WTC11 (cell line): ENCODE measurements around the gene CLN6. TPM values are rescaled to one million over a fixed set of nuclear protein-coding genes. Genes with fewer than 3 reads are reported as not detected.
A peak's percentile ranks its signal among the peaks of the same experiment; 100 is the strongest.

ENCODE experiments used
- ATAC-seq: fragments of 200-7000 bp; cut with Tn5 transposase; 2 replicates; pipeline ENCODE4 v1.10.0; 2021; ENCODE audit warnings: mild to moderate bottlenecking, moderate library complexity
- CTCF ChIA-PET: fragments of 300-600 bp; sonication (Branson Sonifier 250); formaldehyde crosslinking; loops from one replicate; lab custom pipeline; 2021; ENCODE audit warnings: antibody characterized with exemption; lab: Charles Lee
- POLR2A ChIA-PET: fragments of 350-600 bp; sonication (Branson Sonifier 250); formaldehyde crosslinking; loops from one replicate; lab custom pipeline; 2021; ENCODE audit warnings: antibody characterized with exemption; lab: Charles Lee
- DNase-seq: peaks from one replicate; pipeline ENCODE4 v3.0.0; 2021; ENCODE audit warnings: low spot score
- H3K27ac Mint-ChIP-seq: 2 replicates; pipeline ENCODE4 v1.8.0; 2021; ENCODE audit warnings: mixed read lengths
- H3K27me3 Mint-ChIP-seq: 2 replicates; pipeline ENCODE4 v1.8.0; 2021; ENCODE audit warnings: low read depth, mild to moderate bottlenecking, moderate library complexity, mixed read lengths
- H3K36me3 Mint-ChIP-seq: 2 replicates; pipeline ENCODE4 v1.8.0; 2021; ENCODE audit warnings: mixed read lengths
- H3K4me1 Mint-ChIP-seq: 2 replicates; pipeline ENCODE4 v1.8.0; 2022; ENCODE audit warnings: mixed read lengths
- H3K4me3 Mint-ChIP-seq: 2 replicates; pipeline ENCODE4 v1.8.0; 2021; ENCODE audit warnings: mild to moderate bottlenecking, moderate library complexity, mixed read lengths
- H3K9me3 Mint-ChIP-seq: 2 replicates; pipeline ENCODE4 v1.8.0; 2021; ENCODE audit warnings: mixed read lengths
- CREM ChIP-seq: sonication (generic); formaldehyde crosslinking; IDR thresholded peaks from 2 replicates; pipeline ENCODE4 v1.8.1; 2022; ENCODE audit warnings: mild to moderate bottlenecking, missing genetic modification reagents, moderate library complexity
- EMX1 ChIP-seq: fragments of 250-450 bp; sonication (Bioruptor Pico); IDR thresholded peaks from 2 replicates; pipeline ENCODE4 v1.8.0; 2021; ENCODE audit warnings: mild to moderate bottlenecking
- JAZF1 ChIP-seq: fragments of 250-450 bp; sonication (Bioruptor Pico); IDR thresholded peaks from 2 replicates; pipeline ENCODE4 v1.9.0; 2021; ENCODE audit warnings: moderate library complexity, mild to moderate bottlenecking, inconsistent platforms
- JUN ChIP-seq: sonication (generic); formaldehyde crosslinking; IDR thresholded peaks from 2 replicates; pipeline ENCODE4 v1.8.0; 2023; ENCODE audit warnings: mild to moderate bottlenecking, missing genetic modification reagents
- KAT7 ChIP-seq: sonication (generic); formaldehyde crosslinking; IDR thresholded peaks from 2 replicates; pipeline ENCODE4 v1.8.1; 2023; ENCODE audit warnings: missing genetic modification reagents, mild to moderate bottlenecking, borderline replicate concordance
- MXD4 ChIP-seq: fragments of 250-450 bp; sonication (Bioruptor Pico); IDR thresholded peaks from 2 replicates; pipeline ENCODE4 v1.8.0; 2021; ENCODE audit warnings: mild to moderate bottlenecking, moderate library complexity, borderline replicate concordance
- NR1H2 ChIP-seq: sonication (generic); formaldehyde crosslinking; IDR thresholded peaks from 2 replicates; pipeline ENCODE4 v1.9.0; 2021; ENCODE audit warnings: mild to moderate bottlenecking, moderate library complexity, missing genetic modification reagents
- RORB ChIP-seq: fragments of 250-450 bp; sonication (Bioruptor Pico); IDR thresholded peaks from 2 replicates; pipeline ENCODE4 v1.9.0; 2021; ENCODE audit warnings: mild to moderate bottlenecking
- TEAD4 ChIP-seq: sonication (generic); formaldehyde crosslinking; IDR thresholded peaks from 2 replicates; pipeline ENCODE4 v1.8.0; 2022; ENCODE audit warnings: mild to moderate bottlenecking, missing genetic modification reagents
- ZNF263 ChIP-seq: sonication (generic); formaldehyde crosslinking; IDR thresholded peaks from 2 replicates; pipeline ENCODE4 v1.8.1; 2022; ENCODE audit warnings: low read depth, mild to moderate bottlenecking, moderate library complexity, missing genetic modification reagents
- ZNF423 ChIP-seq: fragments of 250-450 bp; sonication (Bioruptor Pico); IDR thresholded peaks from 2 replicates; pipeline ENCODE4 v2.1.2; 2022; ENCODE audit warnings: mild to moderate bottlenecking, moderate library complexity
- total RNA-seq: library from RNA; stranded (reverse); gene quantifications from 3 replicates; pipeline ENCODE4 v1.2.3, GENCODE V29; 2021
- TF ChIP-seq, protein P1 (sequence below): sonication (generic); formaldehyde crosslinking; IDR thresholded peaks from 2 replicates; pipeline ENCODE4 v1.8.0; 2023; ENCODE audit warnings: missing genetic modification reagents, mild to moderate bottlenecking, borderline replicate concordance
- TF ChIP-seq, protein P2 (sequence below): sonication (generic); formaldehyde crosslinking; IDR thresholded peaks from 2 replicates; pipeline ENCODE4 v1.8.1; 2023; ENCODE audit warnings: mild to moderate bottlenecking, missing genetic modification reagents, moderate library complexity
- TF ChIP-seq, protein P3 (sequence below): fragments of 250-450 bp; sonication (Bioruptor Pico); conservative IDR thresholded peaks from 2 replicates; pipeline ENCODE4 v1.9.0; 2021; ENCODE audit warnings: mild to moderate bottlenecking
- TF ChIP-seq, protein P4 (sequence below): sonication (generic); formaldehyde crosslinking; IDR thresholded peaks from 2 replicates; pipeline ENCODE4 v1.8.1; 2022; ENCODE audit warnings: low read depth, missing genetic modification reagents, borderline replicate concordance

CLN6 gene
- total RNA-seq, 1 experiment from 2014 or later, result 50.2 TPM

DNA sequence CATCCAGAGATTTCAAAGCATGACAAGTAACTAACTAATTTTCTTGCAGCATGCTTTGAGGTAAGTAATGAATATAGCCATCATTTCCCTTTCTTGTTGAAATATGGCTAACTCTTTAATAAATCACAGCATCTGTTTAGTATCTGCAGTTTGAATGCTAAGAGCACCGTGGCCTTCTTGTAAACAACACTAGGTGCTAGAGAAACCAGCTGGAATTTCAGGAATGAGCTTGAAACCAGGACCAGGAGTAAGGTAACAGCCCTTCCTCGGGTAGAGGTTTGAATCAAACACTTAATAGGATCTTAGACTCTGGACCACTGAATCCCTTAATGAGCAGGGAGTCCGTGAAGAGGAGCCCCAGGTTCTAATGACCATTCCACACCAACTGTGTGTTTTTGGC, 38.0 kb downstream of the CLN6 start:
- Mint-ChIP-seq H3K27ac (peak overlapping the region; percentile 84), H3K9me3 (no peaks in the 10 kb centered on the region)
- POLR2A ChIA-PET, result interaction anchor here (0.8 to 1.1 kb wide), 2 partner anchors 10 to 15 kb away, joined by 3 to 4 read pairs; no protein-coding TSS in a partner anchor
- no peak for DNase-seq
- CTCF ChIA-PET, result interaction anchor here (0.7 to 1.6 kb wide), 7 partner anchors 19 to 348 kb away, joined by 3 to 13 read pairs (median 4); partner anchors contain the start of genes FEM1B and PIAS1
- TF ChIP-seq, protein P1, sequence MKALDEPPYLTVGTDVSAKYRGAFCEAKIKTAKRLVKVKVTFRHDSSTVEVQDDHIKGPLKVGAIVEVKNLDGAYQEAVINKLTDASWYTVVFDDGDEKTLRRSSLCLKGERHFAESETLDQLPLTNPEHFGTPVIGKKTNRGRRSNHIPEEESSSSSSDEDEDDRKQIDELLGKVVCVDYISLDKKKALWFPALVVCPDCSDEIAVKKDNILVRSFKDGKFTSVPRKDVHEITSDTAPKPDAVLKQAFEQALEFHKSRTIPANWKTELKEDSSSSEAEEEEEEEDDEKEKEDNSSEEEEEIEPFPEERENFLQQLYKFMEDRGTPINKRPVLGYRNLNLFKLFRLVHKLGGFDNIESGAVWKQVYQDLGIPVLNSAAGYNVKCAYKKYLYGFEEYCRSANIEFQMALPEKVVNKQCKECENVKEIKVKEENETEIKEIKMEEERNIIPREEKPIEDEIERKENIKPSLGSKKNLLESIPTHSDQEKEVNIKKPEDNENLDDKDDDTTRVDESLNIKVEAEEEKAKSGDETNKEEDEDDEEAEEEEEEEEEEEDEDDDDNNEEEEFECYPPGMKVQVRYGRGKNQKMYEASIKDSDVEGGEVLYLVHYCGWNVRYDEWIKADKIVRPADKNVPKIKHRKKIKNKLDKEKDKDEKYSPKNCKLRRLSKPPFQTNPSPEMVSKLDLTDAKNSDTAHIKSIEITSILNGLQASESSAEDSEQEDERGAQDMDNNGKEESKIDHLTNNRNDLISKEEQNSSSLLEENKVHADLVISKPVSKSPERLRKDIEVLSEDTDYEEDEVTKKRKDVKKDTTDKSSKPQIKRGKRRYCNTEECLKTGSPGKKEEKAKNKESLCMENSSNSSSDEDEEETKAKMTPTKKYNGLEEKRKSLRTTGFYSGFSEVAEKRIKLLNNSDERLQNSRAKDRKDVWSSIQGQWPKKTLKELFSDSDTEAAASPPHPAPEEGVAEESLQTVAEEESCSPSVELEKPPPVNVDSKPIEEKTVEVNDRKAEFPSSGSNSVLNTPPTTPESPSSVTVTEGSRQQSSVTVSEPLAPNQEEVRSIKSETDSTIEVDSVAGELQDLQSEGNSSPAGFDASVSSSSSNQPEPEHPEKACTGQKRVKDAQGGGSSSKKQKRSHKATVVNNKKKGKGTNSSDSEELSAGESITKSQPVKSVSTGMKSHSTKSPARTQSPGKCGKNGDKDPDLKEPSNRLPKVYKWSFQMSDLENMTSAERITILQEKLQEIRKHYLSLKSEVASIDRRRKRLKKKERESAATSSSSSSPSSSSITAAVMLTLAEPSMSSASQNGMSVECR (CRISPR knock-in tag), result no peak
- TF ChIP-seq, protein P2, sequence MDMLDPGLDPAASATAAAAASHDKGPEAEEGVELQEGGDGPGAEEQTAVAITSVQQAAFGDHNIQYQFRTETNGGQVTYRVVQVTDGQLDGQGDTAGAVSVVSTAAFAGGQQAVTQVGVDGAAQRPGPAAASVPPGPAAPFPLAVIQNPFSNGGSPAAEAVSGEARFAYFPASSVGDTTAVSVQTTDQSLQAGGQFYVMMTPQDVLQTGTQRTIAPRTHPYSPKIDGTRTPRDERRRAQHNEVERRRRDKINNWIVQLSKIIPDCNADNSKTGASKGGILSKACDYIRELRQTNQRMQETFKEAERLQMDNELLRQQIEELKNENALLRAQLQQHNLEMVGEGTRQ, result no peak
- TF ChIP-seq, protein P3, sequence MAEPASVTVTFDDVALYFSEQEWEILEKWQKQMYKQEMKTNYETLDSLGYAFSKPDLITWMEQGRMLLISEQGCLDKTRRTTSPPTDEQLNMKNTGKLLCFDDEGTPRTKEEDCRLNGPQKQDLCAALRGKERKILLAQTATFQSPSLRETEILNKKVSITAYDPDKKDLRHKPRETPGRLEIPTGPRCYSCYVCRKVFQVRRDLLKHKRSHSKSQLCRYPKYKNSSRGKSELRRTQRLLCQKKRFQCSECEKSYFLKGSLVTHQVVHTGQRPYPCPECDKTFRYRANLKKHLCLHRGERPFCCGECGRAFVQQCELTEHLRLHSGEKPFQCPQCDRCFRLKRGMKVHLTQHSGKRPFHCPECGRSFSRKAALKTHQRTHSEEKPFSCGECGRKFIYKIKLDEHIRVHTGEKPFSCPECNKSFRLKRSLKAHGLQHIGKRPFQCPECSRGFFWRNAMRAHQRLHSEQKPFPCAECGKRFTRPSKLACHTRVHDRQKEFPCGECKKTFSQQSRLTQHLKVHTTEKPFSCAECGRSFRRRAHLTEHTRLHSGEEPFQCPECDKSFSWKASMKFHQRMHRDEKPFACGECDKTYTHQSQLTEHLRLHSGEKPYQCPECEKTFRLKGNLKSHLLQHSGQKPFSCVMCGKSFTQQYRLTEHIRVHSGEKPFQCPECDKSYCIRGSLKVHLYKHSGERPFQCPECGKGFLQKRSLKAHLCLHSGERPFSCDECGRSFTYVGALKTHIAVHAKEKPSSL (CRISPR knock-in tag), result no peak
- TF ChIP-seq JUN, result no peak
- TF ChIP-seq, all 79 proteins: peak for 0
- Mint-ChIP-seq H3K4me3 (no peak overlapping the region), H3K4me1 (peaks cover 17% of the 10 kb centered on the region), H3K36me3 (peaks cover 29% of the 10 kb centered on the region), H3K27me3 (no peaks in the 10 kb centered on the region)
- ATAC-seq, result peak; percentile 37

DNA sequence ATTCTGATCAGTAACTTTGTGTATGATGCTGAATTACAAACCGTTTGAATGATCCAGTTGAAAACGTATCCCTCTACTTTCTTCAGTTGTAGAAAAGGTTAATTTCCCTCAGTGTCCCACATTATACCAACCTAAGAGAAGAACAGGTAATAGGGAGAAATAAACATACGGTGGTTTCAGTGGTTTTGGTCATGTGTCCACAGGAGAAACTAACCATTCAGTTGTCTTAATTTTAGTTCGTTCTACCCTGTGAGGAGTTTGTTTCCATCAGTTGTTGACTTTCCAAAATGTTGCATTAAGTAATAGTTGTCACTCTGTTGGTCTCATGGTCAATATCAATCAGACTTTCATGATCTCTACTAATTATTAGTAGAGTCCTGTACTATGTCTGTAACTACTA, 39.5 kb downstream of the CLN6 start:
- DNase-seq, result no peak
- H3K4me1 Mint-ChIP-seq, result peaks cover 17% of the 10 kb centered on the region
- H3K27ac Mint-ChIP-seq, result no peak overlapping the region
- ChIA-PET POLR2A (no interaction called here), CTCF (no interaction called here)
- TF ChIP-seq MXD4 (CRISPR knock-in tag) (no peak), CREM (CRISPR knock-in tag) (no peak), ZNF263 (CRISPR knock-in tag) (no peak), TEAD4 (no peak), JAZF1 (CRISPR knock-in tag) (no peak), NR1H2 (CRISPR knock-in tag) (no peak), ZNF423 (no peak), KAT7 (CRISPR knock-in tag) (no peak), EMX1 (CRISPR knock-in tag) (no peak), RORB (no peak)
- TF ChIP-seq, protein P4, sequence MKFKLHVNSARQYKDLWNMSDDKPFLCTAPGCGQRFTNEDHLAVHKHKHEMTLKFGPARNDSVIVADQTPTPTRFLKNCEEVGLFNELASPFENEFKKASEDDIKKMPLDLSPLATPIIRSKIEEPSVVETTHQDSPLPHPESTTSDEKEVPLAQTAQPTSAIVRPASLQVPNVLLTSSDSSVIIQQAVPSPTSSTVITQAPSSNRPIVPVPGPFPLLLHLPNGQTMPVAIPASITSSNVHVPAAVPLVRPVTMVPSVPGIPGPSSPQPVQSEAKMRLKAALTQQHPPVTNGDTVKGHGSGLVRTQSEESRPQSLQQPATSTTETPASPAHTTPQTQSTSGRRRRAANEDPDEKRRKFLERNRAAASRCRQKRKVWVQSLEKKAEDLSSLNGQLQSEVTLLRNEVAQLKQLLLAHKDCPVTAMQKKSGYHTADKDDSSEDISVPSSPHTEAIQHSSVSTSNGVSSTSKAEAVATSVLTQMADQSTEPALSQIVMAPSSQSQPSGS (CRISPR knock-in tag), result no peak
- H3K9me3 Mint-ChIP-seq, result no peaks in the 10 kb centered on the region
- ATAC-seq, result no peak
- no peak overlapping the region for H3K4me3 Mint-ChIP-seq
- H3K27me3 Mint-ChIP-seq, result no peaks in the 10 kb centered on the region
- H3K36me3 Mint-ChIP-seq, result peaks cover 37% of the 10 kb centered on the region
